IMR-90 (cell line): ENCODE data around the gene SOD2. TPM values are rescaled to one million over a fixed set of nuclear protein-coding genes. Genes with fewer than 3 reads are reported as not detected.

ENCODE experiments used
- ATAC-seq: fragments of 200-7000 bp; cut with Tn5 transposase; 2 replicates; pipeline ENCODE4 v1.9.1; 2020; ENCODE audit warnings: low read depth, mild to moderate bottlenecking, moderate library complexity
- BruUV-seq: library from RNA; stranded (reverse); fragments of 400-500 nt; replicated peaks from 2 replicates; lab custom pipeline; 2021; lab: Mats Ljungman, UMichigan
- CTCF ChIA-PET: fragments of 300-600 bp; formaldehyde crosslinking; extraction: SDS; loops from one replicate; lab custom pipeline; 2021; ENCODE audit warnings: antibody characterized with exemption; lab: Yijun Ruan, JAX
- POLR2A ChIA-PET: fragments of 300-600 bp; sonication (Branson Sonifier 250); formaldehyde crosslinking; loops from one replicate; lab custom pipeline; 2022; ENCODE audit warnings: antibody characterized with exemption; ENCODE audit not compliant: unreplicated experiment; lab: Charles Lee
- DNase-seq: peaks from one replicate; pipeline ENCODE4 v3.0.0; 2013
- H2AFZ ChIP-seq: replicated peaks from 2 replicates; pipeline ENCODE3; 2013; ENCODE audit warnings: low read length, mild to moderate bottlenecking; ENCODE audit not compliant: poor library complexity
- H2AK5ac ChIP-seq: 2 replicates; pipeline ENCODE4 v1.6.1; 2013; ENCODE audit warnings: low read depth, low read length, inconsistent platforms
- H2AK9ac ChIP-seq: replicated peaks from 2 replicates; pipeline ENCODE3; 2013; ENCODE audit warnings: mild to moderate bottlenecking, low read depth, low read length, moderate library complexity; ENCODE audit not compliant: poor library complexity
- H2BK120ac ChIP-seq: 2 replicates; pipeline ENCODE4 v1.6.1; 2013; ENCODE audit warnings: low read depth, low read length, inconsistent platforms
- H2BK15ac ChIP-seq: 3 replicates; pipeline ENCODE4 v1.6.1; 2013; ENCODE audit warnings: low read depth, low read length, inconsistent platforms
- H2BK20ac ChIP-seq: 2 replicates; pipeline ENCODE4 v1.6.1; 2013; ENCODE audit warnings: low read depth, mild to moderate bottlenecking, inconsistent platforms, low read length, moderate library complexity
- H2BK5ac ChIP-seq: 2 replicates; pipeline ENCODE4 v1.6.1; 2013; ENCODE audit warnings: mild to moderate bottlenecking, low read depth, low read length, inconsistent platforms; ENCODE audit not compliant: poor library complexity, severe bottlenecking
- H3K14ac ChIP-seq: replicated peaks from 2 replicates; pipeline ENCODE4 v1.6.1; 2013; ENCODE audit warnings: low read depth, low read length, inconsistent platforms
- H3K18ac ChIP-seq: 2 replicates; pipeline ENCODE4 v1.6.1; 2013; ENCODE audit warnings: low read depth, low read length, control low read depth
- H3K23ac ChIP-seq: 2 replicates; pipeline ENCODE4 v1.6.1; 2013; ENCODE audit warnings: low read depth, low read length, inconsistent platforms
- H3K27ac ChIP-seq: 2 replicates; pipeline ENCODE4 v1.5.1; 2013; ENCODE audit warnings: mild to moderate bottlenecking, control low read depth, low read length; ENCODE audit not compliant: insufficient read depth
- H3K27me3 ChIP-seq: 2 replicates; pipeline ENCODE4 v1.6.1; 2013; ENCODE audit warnings: low read length; ENCODE audit not compliant: control insufficient read depth, insufficient read depth
- H3K36me3 ChIP-seq: 2 replicates; pipeline ENCODE4 v1.6.1; 2013; ENCODE audit warnings: low read length, mixed read lengths; ENCODE audit not compliant: control insufficient read depth, insufficient read depth
- H3K4ac ChIP-seq: 2 replicates; pipeline ENCODE4 v1.6.1; 2013; ENCODE audit warnings: low read depth, low read length, inconsistent platforms
- H3K4me1 ChIP-seq: 2 replicates; pipeline ENCODE4 v1.6.1; 2013; ENCODE audit warnings: low read length, mixed read lengths; ENCODE audit not compliant: control insufficient read depth, insufficient read depth
- H3K4me2 ChIP-seq: 2 replicates; pipeline ENCODE4 v1.6.1; 2013; ENCODE audit warnings: low read depth, mild to moderate bottlenecking, control low read depth, low read length, moderate library complexity
- H3K4me3 ChIP-seq: 2 replicates; pipeline ENCODE4 v1.5.1; 2013; ENCODE audit warnings: low read depth, mild to moderate bottlenecking, control low read depth, low read length, moderate library complexity; ENCODE audit not compliant: insufficient read depth
- H3K56ac ChIP-seq: 2 replicates; pipeline ENCODE4 v1.6.1; 2013; ENCODE audit warnings: low read length, inconsistent platforms; ENCODE audit not compliant: insufficient read depth; ENCODE audit errors: extremely low read depth
- H3K79me1 ChIP-seq, 2 experiments: 2 replicates each; pipeline ENCODE4 v1.6.1; 2013; ENCODE audit warnings: low read length in 2 of 2, inconsistent platforms in 1 of 2, low read depth in 1 of 2
- H3K9ac ChIP-seq: 2 replicates; pipeline ENCODE4 v1.6.1; 2013; ENCODE audit warnings: low read depth, low read length, control low read depth
- H3K9me1 ChIP-seq: 2 replicates; pipeline ENCODE4 v1.6.1; 2013; ENCODE audit warnings: low read length, inconsistent platforms; ENCODE audit not compliant: insufficient read depth
- H3K9me3 ChIP-seq: 2 replicates; pipeline ENCODE4 v1.6.1; 2013; ENCODE audit warnings: low read length; ENCODE audit not compliant: control insufficient read depth, insufficient read depth
- H4K20me1 ChIP-seq: 2 replicates; pipeline ENCODE4 v1.6.1; 2013; ENCODE audit warnings: low read length, inconsistent platforms; ENCODE audit not compliant: insufficient read depth
- H4K5ac ChIP-seq: 2 replicates; pipeline ENCODE4 v1.6.1; 2013; ENCODE audit warnings: mild to moderate bottlenecking, low read depth, low read length, control low read depth
- H4K8ac ChIP-seq, 2 experiments: 2 replicates each; pipeline ENCODE4 v1.6.1; 2013; ENCODE audit warnings: low read depth in 2 of 2, low read length in 2 of 2, control low read depth in 1 of 2, inconsistent platforms in 1 of 2
- H4K91ac ChIP-seq: 2 replicates; pipeline ENCODE4 v1.6.1; 2013; ENCODE audit warnings: low read depth, low read length, inconsistent platforms; ENCODE audit not compliant: insufficient read depth
- CEBPB ChIP-seq: IDR thresholded peaks from 2 replicates; pipeline ENCODE4 v1.6.1; 2012; ENCODE audit warnings: low read depth, low read length, improper control_type of control experiment
- CHD1 ChIP-seq: IDR thresholded peaks from 2 replicates; pipeline ENCODE4 v1.6.1; 2012; ENCODE audit warnings: low read depth, low read length, improper control_type of control experiment
- ELK1 ChIP-seq: fragments of 150-350 bp; IDR thresholded peaks from 2 replicates; pipeline ENCODE4 v1.6.1; 2016; ENCODE audit warnings: low read depth, mild to moderate bottlenecking, low read length, moderate library complexity, borderline replicate concordance
- MAFK ChIP-seq: IDR thresholded peaks from 2 replicates; pipeline ENCODE4 v1.6.1; 2012; ENCODE audit warnings: low read depth, low read length, improper control_type of control experiment
- NFE2L2 ChIP-seq: fragments of 150-350 bp; IDR thresholded peaks from 2 replicates; pipeline ENCODE4 v1.6.1; 2016; ENCODE audit warnings: low read depth, mild to moderate bottlenecking, low read length
- POLR2A ChIP-seq: IDR thresholded peaks from 2 replicates; pipeline ENCODE4 v1.6.1; 2012; ENCODE audit warnings: mild to moderate bottlenecking, low read depth, low read length
- RAD21 ChIP-seq: IDR thresholded peaks from 2 replicates; pipeline ENCODE4 v1.6.1; 2012; ENCODE audit warnings: low read length, improper control_type of control experiment
- RFX5 ChIP-seq: IDR thresholded peaks from 2 replicates; pipeline ENCODE4 v1.8.0; 2012; ENCODE audit warnings: low read depth, mild to moderate bottlenecking, low read length, moderate library complexity
- SMC3 ChIP-seq: fragments of 150-350 bp; IDR thresholded peaks from 2 replicates; pipeline ENCODE4 v1.6.1; 2016; ENCODE audit warnings: low read depth, mild to moderate bottlenecking, antibody characterized with exemption, low read length, moderate library complexity
- WGBS, 2 experiments: methylation state at CpG; one replicate each; pipeline versions ENCODE4 v1.1.5 to v1.1.7; 2013; ENCODE audit warnings: missing lambda C conversion rate in 2 of 2; ENCODE audit not compliant: insufficient read length in 1 of 2; ENCODE audit errors: extremely low coverage in 2 of 2; 5-methylcytosine and 5-hydroxymethylcytosine counted together
- dilution Hi-C: fragments of 300-500 bp; cut with HindIII; formaldehyde crosslinking; loops from one replicate; pipeline ENCODE4 v1.14.3; 2018; ENCODE audit warnings: low sequenced_read_pairs; ENCODE audit not compliant: unreplicated experiment
- in situ Hi-C: fragments of 300-500 bp; cut with MboI; formaldehyde crosslinking; loops from 3 replicates; pipeline ENCODE4 v1.14.3; 2019; ENCODE audit warnings: low sequenced_read_pairs, inconsistent platforms, mixed read lengths
- intact Hi-C: fragments of 100-400 bp; cut with micrococcal nuclease; formaldehyde crosslinking; loops from 2 replicates; pipeline ENCODE4 v1.10.0; 2022
- polyA plus RNA-seq, 3 experiments: library from polyadenylated mRNA; depleted of rRNA; stranded (reverse); fragments of >200 nt; gene quantifications; 2 replicates each; pipeline ENCODE4 v1.2.3, GENCODE V29; 2012; ENCODE audit warnings: low replicate concordance in 1 of 3
- total RNA-seq: library from RNA; depleted of rRNA; stranded (reverse); fragments of >200 nt; gene quantifications from 2 replicates; pipeline ENCODE4 v1.2.3, GENCODE V29; 2012
- TF ChIP-seq, protein P1 (sequence below): fragments of 150-350 bp; IDR thresholded peaks from 2 replicates; pipeline ENCODE4 v1.6.1; 2017; ENCODE audit warnings: mild to moderate bottlenecking, antibody characterized with exemption, low read length, low read depth

Gene SOD2
- total and polyA plus RNA-seq, 2 of the 4 experiments (the other 2 are of a cell fraction), result 173 to 243 TPM

GRCh38 chr6:159724778-159725177 lies 31.7 kb upstream of the SOD2 start:
- DNase-seq (no peak), ATAC-seq (no peak)
- H3K18ac ChIP-seq, result no peak overlapping the region
- H4K20me1 ChIP-seq, result peaks cover 22% of the 10 kb centered on the region
- H3K4me1 ChIP-seq, result peaks cover 3% of the 10 kb centered on the region; the same call in 1 of the 2 replicates
- no peak overlapping the region for H2AK5ac ChIP-seq
- H2BK15ac ChIP-seq, result no peak overlapping the region
- H4K91ac ChIP-seq, result no peak overlapping the region
- no TSS peak for BruUV-seq
- no peaks in the 10 kb centered on the region for H3K9me3 ChIP-seq
- ChIA-PET POLR2A (no interaction called here), CTCF (no interaction called here)
- TF ChIP-seq CEBPB (no peak), RAD21 (no peak), RFX5 (no peak), MAFK (no peak), CHD1 (no peak), ELK1 (no peak), NFE2L2 (no peak), SMC3 (no peak), POLR2A (no peak)
- TF ChIP-seq, protein P1, sequence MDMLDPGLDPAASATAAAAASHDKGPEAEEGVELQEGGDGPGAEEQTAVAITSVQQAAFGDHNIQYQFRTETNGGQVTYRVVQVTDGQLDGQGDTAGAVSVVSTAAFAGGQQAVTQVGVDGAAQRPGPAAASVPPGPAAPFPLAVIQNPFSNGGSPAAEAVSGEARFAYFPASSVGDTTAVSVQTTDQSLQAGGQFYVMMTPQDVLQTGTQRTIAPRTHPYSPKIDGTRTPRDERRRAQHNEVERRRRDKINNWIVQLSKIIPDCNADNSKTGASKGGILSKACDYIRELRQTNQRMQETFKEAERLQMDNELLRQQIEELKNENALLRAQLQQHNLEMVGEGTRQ, result no peak
- H2AFZ ChIP-seq, result no peak overlapping the region
- H3K4me2 ChIP-seq, result no peak overlapping the region
- H2BK120ac ChIP-seq, result no peak overlapping the region
- H3K27ac ChIP-seq, result no peak overlapping the region
- peaks cover 20 to 56% of the 10 kb centered on the region in 2 experiments for H3K79me1 ChIP-seq
- intact Hi-C loops, result no loop called here
- H2AK9ac ChIP-seq, result no peak overlapping the region
- H2BK20ac ChIP-seq, result no peak overlapping the region
- H3K4ac ChIP-seq, result no peak overlapping the region
- peaks cover 3% of the 10 kb centered on the region for H3K9me1 ChIP-seq
- H3K56ac ChIP-seq, result no peak overlapping the region
- H3K23ac ChIP-seq, result no peak overlapping the region
- H3K36me3 ChIP-seq, result no peaks in the 10 kb centered on the region; the same call in 1 of the 2 replicates
- no peak overlapping the region for H3K14ac ChIP-seq
- no CpG with 5 or more reads among the region's 4 CpGs for WGBS, 2 experiments
- dilution Hi-C loops, result no loop called here
- H4K8ac ChIP-seq, result no peak overlapping the region
- H3K4me3 ChIP-seq, result no peak overlapping the region
- H2BK5ac ChIP-seq, result no peak overlapping the region
- no peaks in the 10 kb centered on the region for H3K27me3 ChIP-seq
- H3K9ac ChIP-seq, result no peak overlapping the region
- H4K5ac ChIP-seq, result no peak overlapping the region
- in situ Hi-C loops, result loop anchor here (25.0 kb wide), 1 partner anchor 1087 kb away; the partner anchor contains the start of gene DYNLT1
